ENCODE data around the gene MKNK2. TPM values are rescaled to one million over a fixed set of nuclear protein-coding genes. Genes with fewer than 3 reads are reported as not detected.

MKNK2 gene
- total RNA-seq, 1 donor from 2014 or later, result 97.1 TPM

DNA sequence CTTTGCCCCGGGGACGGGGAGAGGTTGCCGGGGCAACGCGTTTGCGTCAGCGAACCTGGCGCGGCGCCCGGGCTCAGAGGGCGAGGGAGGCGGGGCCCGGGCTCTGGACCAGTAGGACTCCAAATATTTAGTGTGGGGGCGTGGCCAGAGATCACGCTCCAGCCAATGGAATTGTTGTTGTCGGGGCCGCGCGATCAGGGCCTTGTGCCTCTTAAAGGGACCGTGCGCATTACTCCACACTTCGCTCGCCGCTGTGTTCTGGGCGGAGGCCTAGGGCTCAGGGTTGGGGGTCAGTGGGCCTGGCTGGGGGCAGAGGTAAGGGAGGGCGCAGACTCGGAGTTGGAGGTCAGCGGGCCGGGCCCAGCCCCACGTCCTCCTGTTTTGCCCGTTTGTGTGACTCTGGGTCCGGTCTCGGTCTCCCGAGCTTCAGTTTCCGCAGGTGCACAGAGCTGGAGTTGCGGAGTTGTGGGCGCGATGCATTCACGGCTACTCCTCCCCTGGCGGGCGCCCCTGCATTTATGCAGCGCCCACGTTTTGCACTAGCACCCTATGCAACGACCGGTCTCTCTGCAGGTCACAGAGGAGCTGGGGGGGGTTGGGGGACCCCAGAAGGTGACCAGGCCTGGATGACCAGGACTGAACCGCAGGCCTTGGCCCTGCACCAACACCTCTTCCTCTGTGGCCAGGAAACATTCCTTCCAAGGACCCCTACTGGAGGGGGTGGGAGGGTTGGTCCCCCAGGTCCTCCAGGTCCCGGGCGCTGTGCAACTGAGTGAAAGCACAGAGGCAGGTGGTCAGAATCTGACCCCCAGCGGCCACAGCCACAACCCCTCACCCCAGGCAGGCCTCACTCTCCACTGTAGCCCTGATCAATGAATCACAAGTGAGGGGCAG, 10.7 kb upstream of the MKNK2 start:
- Mint-ChIP-seq H3K27me3 (ENCODE audit: low read depth) (no peaks in the 10 kb centered on the region), H3K4me3 (peak overlapping the region; percentile 84), H3K9me3 (no peaks in the 10 kb centered on the region), H3K27ac (peak overlapping the region; percentile 97), H3K36me3 (no peaks in the 10 kb centered on the region), H3K4me1 (peaks cover 35% of the 10 kb centered on the region)
- DNase-seq (ENCODE audit: low spot score in 2 of 2, unreplicated experiment in 2 of 2), result peak; percentile 99 to 100
- TF ChIP-seq, protein P1, sequence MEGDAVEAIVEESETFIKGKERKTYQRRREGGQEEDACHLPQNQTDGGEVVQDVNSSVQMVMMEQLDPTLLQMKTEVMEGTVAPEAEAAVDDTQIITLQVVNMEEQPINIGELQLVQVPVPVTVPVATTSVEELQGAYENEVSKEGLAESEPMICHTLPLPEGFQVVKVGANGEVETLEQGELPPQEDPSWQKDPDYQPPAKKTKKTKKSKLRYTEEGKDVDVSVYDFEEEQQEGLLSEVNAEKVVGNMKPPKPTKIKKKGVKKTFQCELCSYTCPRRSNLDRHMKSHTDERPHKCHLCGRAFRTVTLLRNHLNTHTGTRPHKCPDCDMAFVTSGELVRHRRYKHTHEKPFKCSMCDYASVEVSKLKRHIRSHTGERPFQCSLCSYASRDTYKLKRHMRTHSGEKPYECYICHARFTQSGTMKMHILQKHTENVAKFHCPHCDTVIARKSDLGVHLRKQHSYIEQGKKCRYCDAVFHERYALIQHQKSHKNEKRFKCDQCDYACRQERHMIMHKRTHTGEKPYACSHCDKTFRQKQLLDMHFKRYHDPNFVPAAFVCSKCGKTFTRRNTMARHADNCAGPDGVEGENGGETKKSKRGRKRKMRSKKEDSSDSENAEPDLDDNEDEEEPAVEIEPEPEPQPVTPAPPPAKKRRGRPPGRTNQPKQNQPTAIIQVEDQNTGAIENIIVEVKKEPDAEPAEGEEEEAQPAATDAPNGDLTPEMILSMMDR (IDR thresholded peaks at IDR 0.05; ENCODE audit: unreplicated experiment), result no peak

DNA sequence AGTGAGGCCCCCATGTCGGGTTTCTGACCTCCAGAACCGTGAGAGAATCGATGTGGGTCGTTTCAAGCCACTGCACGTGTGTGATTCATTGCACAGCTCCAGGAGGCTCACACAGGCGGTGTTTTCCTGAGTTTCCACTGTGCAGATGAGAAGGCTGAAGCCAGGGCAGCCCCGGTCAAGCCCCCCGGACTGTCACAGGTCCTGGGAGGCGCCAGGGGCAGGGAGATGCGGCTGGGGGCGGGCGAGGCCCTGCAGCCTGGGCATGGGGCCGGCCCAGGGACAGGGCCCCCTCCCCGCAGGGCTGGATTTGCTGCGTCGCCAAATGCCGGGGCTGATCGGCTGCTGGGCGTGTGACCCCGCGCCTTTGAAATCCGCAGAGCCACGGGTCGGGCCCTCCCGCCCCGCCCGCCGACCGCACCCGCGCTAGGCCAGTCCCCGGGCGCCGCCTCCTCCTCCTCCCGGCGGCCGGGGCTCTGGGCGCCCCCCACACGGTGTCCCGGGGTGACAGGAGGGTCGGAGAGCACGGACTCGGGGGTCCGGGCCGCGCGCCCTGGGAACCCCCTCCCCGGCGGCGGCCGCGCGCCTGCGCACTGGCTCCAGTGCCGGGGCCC, 9.9 kb upstream of the MKNK2 start:
- peaks cover 40% of the 10 kb centered on the region for H3K4me1 Mint-ChIP-seq
- H3K27ac Mint-ChIP-seq, result peak overlapping the region; percentile 99
- TF ChIP-seq, protein P1 (IDR thresholded peaks at IDR 0.05; ENCODE audit: unreplicated experiment), result no peak
- DNase-seq (ENCODE audit: low spot score in 2 of 2, unreplicated experiment in 2 of 2), result no peak
- peak overlapping the region; percentile 82 for H3K4me3 Mint-ChIP-seq
- H3K36me3 Mint-ChIP-seq, result no peaks in the 10 kb centered on the region
- H3K27me3 Mint-ChIP-seq (ENCODE audit: low read depth), result no peaks in the 10 kb centered on the region
- H3K9me3 Mint-ChIP-seq, result no peaks in the 10 kb centered on the region

DNA sequence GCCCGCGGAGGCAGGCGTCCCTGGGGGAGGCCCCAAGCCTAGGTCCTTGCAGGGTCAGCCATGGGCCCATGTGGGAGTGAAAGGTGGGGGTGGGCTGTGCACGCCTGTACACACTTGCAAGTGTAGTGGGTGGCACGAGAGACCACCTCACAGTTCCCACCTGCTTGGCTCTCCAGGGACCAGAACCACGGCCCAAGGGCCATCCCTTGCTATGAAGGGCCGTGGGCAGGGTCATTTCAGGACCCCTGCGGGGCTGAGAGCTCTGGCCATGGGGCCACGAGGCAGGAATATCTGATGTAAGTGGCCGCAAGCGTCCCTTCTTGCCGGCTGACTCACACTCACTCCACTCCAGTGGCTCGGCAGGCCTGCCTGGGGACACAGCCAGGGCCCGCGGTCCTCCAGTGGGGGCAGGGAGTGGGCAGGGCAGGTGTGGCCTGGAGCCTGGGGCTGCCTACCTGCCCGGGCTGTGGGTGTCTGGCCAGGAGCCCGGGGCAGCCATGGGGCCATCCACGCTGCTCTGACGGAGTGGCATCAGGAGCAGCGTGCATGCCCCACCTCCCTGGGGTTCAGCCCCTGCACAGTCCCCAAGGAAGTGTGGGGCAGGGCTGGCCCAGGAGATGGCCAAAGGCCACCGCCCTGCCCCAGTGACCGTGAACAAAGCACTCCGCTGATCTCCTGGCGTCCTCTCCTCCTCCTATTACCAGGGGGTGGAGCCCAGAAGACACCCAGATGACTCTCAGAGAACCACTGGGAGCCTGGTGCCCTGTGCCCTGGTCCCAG, 8.6 kb upstream of the MKNK2 start:
- H3K4me3 Mint-ChIP-seq, result peak overlapping the region; percentile 82
- H3K27ac Mint-ChIP-seq, result peak overlapping the region; percentile 99
- no peaks in the 10 kb centered on the region for H3K27me3 Mint-ChIP-seq (ENCODE audit: low read depth)
- no peaks in the 10 kb centered on the region for H3K36me3 Mint-ChIP-seq
- H3K9me3 Mint-ChIP-seq, result no peaks in the 10 kb centered on the region
- H3K4me1 Mint-ChIP-seq, result peaks cover 45% of the 10 kb centered on the region
- TF ChIP-seq, protein P1 (IDR thresholded peaks at IDR 0.05; ENCODE audit: unreplicated experiment), result no peak
- DNase-seq (ENCODE audit: low spot score in 2 of 2, unreplicated experiment in 2 of 2), result no peak

DNA sequence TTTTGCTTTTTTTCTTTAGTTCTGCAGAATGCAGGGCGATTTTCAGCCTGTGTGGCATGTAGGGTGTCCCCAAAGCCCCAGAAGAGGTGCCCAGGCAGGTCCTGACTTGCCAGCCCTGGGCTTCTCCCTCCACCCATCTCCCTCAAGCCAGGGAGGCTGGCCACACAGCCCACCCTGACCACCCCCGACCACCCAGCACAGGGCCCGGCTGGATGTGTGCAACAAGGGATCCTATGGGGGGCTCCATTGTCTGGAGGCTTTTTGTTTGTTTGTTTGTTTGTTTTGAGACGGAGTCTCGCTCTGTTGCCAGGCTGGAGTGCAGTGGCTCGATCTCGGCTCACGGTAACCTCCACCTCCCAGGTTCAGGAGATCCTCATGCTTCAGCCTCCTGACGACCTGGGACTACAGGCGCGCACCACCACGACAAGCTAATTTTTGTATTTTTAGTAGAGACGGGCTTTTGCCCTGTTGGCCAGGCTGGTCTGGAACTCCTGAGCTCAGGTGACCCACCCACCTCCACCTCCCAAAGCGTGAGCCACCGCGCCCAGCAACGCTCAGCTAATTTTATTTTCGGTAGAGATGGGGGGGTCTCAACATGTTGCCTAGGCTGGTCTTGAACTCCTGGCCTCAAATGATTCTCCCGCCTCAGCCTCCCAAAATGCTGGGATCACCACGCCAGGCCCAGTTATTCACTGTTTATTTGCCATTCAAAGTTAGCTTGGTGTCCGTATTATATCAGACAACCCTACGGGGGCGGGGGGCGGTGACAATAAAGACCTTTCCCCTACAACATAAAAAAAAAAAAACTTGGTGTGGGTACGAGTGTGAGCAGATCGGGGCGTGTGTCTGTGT, 7.8 kb upstream of the MKNK2 start:
- Mint-ChIP-seq H3K4me3 (no peak overlapping the region), H3K4me1 (peaks cover 45% of the 10 kb centered on the region), H3K9me3 (no peaks in the 10 kb centered on the region), H3K27ac (peak overlapping the region; percentile 90), H3K27me3 (ENCODE audit: low read depth) (no peaks in the 10 kb centered on the region), H3K36me3 (no peaks in the 10 kb centered on the region)
- DNase-seq (ENCODE audit: low spot score in 2 of 2, unreplicated experiment in 2 of 2), result no peak
- TF ChIP-seq, protein P1 (IDR thresholded peaks at IDR 0.05; ENCODE audit: unreplicated experiment), result no peak

Measured in mesothelial cell of epicardium (in vitro differentiated cells).